Heart left ventricle (tissue), 13 donors: Measurements from ENCODE around the gene SAT1.

ENCODE experiments used
- POLR2A ChIP-seq, 2 donors: fragments of 450-650 bp; IDR thresholded peaks; one replicate each; pipeline ENCODE4 v1.6.1; 2017; ENCODE audit warnings: antibody characterized with exemption in 2 of 2, mild to moderate bottlenecking in 2 of 2, moderate library complexity in 2 of 2
- TF ChIP-seq, protein P1 (sequence below), 12 donors: fragments of 200-600 bp; sonication (generic) in 4 of 12; IDR thresholded peaks; one replicate each; pipeline versions ENCODE4 v1.5.0 to v1.8.0; 2018 to 2022; ENCODE audit warnings: antibody characterized with exemption in 12 of 12, mild to moderate bottlenecking in 5 of 12
- donor health status: ischemic (EF 13 %, LVEDD 7.1; RV severe dilation, severe dysfunction).
- donor health status: DM: no; HTN: yes; CAD: no.
- donor health status: DM: no; HTN: no; CAD: no.
- donor health status: ischemic (EF 25% LVEDD 6.9; RV normal size, moderate dysfunction).
- donor health status: ischemic (EF 25% LVEDD 5.7; RV mildly dilated, moderate dysfunction).
- donor health status: ischemic (EF 35%, LVEDD 5.7; RV mildly dilated, moderate dysfunction).
- donor health status: nonischemic (EF 11% LVEDD 7.7; RV severe dilation, severe dysfunction).
- donor health status: DM: yes; HTN: yes; CAD: no.
- donor health status: PGD.
- donor health status: ischemic (EF 29% LVEDD 5.4; RV normal size, mild dysfunction).
- donor health status: nonischemic (EF 23%, LVEDD 6.1; RV moderate dilation, normal function).

DNA sequence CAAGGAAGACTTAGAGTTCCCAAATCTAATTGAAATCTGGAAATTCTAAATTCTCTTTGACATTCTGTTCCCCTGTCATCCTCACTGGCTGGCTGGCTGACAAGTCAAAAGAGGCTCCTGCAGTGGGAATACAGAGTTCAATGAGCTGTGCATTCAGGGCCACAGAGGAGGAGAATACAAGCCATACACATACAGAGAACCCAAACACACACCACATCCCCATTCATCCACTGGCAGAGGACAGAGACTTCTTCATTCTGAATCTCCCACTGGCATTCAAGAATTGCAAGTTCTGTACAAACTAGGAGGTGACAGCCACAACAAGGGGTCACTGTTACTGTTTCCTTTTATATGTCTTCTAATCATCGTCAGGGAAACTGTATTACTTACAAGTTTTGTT lies 49.7 kb downstream of the SAT1 start:
- no peak for TF ChIP-seq POLR2A (IDR thresholded peaks at IDR 0.05)
- TF ChIP-seq, protein P1, sequence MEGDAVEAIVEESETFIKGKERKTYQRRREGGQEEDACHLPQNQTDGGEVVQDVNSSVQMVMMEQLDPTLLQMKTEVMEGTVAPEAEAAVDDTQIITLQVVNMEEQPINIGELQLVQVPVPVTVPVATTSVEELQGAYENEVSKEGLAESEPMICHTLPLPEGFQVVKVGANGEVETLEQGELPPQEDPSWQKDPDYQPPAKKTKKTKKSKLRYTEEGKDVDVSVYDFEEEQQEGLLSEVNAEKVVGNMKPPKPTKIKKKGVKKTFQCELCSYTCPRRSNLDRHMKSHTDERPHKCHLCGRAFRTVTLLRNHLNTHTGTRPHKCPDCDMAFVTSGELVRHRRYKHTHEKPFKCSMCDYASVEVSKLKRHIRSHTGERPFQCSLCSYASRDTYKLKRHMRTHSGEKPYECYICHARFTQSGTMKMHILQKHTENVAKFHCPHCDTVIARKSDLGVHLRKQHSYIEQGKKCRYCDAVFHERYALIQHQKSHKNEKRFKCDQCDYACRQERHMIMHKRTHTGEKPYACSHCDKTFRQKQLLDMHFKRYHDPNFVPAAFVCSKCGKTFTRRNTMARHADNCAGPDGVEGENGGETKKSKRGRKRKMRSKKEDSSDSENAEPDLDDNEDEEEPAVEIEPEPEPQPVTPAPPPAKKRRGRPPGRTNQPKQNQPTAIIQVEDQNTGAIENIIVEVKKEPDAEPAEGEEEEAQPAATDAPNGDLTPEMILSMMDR (IDR thresholded peaks at IDR 0.05) = no peak
